ENCODE data around the gene LMX1B.

LMX1B gene

GRCh38 chr9:126658201-126658825 is 44.6 kb downstream of the LMX1B start:
- no peak for DNase-seq (ENCODE audit: low read depth in 2 of 2)

DNA sequence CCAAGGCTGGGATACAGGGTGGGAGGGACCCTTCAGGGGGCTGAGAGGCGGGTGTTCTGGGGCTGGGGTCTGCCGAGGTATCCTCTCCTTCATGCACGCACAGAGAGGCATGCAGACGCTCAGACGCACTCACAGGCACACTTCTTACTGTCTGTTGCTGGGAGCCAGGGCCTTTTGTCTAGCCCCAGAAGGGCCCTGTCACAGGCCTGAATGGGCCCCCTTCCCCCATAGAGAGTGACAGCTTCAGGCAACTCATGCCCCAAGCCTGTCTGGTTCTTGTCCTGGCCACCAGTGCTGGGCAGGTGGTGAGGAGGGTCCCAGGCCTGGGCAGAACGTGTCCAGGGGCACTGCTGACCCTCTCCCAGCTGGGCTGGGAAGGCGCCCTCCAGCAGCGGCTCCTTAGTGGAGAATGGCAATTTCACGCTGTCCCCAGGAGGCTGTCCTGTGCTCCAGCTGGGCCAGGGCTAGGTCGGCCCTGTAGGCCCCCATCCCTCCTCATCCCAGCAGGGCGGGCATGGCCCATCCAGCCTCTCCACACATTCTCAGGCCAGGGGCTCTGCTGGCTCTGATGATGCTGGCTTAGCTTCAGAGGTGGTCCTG is 45.3 kb downstream of the LMX1B start:
- DNase-seq (ENCODE audit: low read depth in 2 of 2): no peak

DNA sequence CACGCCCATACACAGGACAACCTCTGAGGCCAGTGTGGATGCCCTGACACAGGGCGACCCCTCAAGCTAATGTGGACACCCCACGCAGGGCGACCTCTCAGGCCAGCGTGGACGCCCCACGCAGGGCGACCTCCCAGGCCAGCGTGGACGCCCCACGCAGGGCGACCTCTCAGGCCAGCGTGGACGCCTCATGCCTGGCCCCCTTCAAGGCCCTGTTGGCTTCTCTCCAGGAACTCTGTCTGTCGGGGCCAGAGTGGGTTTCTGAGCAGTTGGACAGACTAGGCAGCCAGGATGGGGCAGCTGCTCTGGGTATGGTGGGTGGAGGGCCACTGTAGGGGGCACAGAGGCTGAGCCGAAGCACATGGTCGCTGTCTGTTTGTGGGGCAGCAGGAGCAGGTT is 47.4 kb downstream of the LMX1B start:
- no peak for DNase-seq (ENCODE audit: low read depth in 2 of 2)

DNA sequence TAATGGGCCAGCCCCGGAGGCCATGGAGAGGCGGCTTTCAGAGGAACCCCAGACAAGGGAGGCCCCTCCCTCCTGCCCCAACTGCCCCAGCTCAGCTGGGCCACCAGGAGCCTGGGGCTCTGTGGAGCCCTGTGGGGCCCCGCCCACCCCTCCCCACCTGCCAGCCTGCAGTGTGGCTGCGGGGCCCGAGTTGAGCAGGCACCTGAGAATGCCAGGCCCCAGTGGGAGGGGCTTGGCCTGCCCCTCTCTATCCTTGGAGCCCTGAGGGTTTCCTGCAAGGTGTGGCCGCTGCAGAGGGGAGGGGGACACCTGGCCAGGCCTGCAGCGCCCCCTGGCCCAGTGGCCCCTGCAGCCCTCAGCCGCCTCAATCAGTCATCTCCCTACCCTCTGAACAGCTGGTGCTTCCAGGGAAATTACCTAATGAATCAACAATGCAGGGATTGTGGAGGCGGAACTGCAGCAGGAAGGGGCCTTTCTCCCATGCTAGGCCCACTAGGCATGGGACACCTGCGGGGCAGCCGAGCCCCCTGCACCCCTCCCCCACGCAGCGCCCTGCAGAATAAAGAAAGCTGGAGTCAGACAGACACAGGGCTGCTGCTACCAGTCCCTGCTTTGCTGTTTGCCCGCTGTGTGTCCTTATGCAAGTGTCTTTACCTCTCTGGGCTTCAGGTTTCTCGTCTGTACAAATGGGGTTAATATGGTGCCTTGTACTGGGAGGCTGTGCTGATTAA is 48.0 kb downstream of the LMX1B start:
- no peak for DNase-seq (ENCODE audit: low read depth in 2 of 2)

DNA sequence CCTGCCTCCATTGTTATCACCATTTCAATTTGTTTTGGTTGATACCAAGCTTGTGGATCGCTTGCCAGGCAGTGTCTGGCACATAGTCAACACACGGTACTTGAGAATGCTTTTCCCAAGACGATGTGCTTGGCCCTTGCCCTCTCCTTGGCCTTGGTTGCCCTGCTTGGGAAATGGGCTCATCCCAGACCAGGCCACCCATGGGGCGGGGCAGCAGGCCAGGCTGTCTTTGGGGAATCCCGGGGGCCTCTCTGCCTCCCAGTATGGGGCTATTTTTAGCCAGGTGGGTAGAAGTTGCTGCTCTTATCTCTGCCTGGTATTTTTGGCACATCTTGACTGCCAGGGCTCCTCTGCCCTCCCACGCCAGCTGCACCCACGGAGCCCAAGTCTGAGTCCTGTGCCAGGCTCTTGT is 49.9 kb downstream of the LMX1B start:
- no peak for DNase-seq (ENCODE audit: low read depth in 2 of 2)

GRCh38 chr9:126664900-126665643 is 51.3 kb downstream of the LMX1B start:
- DNase-seq (ENCODE audit: low read depth in 2 of 2): no peak

DNA sequence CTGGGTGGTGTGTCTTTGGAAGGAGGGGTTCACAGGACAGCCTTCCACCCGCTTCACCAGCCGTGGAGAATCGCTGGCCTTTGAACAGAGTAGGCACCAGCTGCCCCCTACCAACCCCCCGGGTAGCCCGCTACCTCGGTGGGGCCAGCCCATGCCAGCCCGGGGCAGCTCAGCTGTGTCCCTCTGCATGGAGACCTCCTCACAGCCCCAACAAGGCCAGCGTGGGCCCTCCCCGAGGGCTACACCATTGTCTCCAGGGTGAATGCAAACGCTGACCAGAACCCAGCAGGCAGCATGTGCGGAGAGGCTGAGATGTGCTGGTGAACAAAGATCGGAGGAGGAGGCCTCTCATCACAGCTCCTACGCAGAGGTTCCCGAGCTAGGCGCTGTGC is 51.9 kb downstream of the LMX1B start:
- DNase-seq (ENCODE audit: low read depth in 2 of 2): no peak

- no peak for DNase-seq (ENCODE audit: low read depth in 2 of 2)
Observed at GRCh38 chr9:126666155-126666803, 52.6 kb downstream of the LMX1B start.

DNA sequence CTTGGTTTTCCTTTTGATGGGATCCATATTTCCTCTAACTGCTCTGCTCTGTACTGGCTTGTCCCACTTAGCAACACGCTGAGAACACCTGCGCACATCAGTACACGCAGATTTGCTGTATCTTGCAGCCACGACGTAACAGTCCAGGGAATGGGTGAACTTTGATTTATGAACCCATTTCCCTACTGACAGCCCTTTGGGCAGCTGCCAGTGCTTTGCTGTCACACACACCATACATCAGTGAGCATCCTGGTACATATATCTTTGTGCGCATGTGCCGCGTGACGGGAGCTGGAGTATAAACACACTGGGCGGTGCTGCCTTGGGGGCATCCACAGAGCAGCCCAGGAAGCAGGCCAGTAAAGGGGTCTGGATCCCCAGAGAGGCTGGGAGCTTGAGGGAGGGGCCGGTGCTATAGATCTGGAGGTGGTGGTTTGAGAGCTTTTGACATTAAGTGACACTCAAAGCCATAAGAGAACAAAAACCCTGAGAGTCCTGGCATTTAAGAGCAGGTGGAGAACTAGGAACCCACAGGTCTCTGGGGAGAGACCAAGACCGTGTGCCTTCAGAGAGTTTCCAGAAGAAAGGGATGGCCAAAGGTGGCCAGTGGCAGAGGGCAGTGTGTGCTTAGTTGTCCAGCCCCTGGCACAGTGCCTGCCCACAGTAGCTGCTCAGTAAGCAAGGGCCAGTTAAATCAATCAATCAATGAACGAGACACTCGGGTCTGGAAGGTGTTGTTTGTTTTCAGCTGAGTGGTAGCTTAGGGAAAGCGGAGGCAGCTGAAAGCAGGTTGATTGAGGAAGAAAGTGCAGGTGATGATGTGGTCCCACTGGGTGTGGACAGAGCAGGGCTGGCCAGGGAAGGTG is 53.7 kb downstream of the LMX1B start:
- DNase-seq (ENCODE audit: low read depth in 2 of 2): no peak

- DNase-seq (ENCODE audit: low read depth in 2 of 2): no peak
Observed at GRCh38 chr9:126668058-126668457, 54.3 kb downstream of the LMX1B start.

DNA sequence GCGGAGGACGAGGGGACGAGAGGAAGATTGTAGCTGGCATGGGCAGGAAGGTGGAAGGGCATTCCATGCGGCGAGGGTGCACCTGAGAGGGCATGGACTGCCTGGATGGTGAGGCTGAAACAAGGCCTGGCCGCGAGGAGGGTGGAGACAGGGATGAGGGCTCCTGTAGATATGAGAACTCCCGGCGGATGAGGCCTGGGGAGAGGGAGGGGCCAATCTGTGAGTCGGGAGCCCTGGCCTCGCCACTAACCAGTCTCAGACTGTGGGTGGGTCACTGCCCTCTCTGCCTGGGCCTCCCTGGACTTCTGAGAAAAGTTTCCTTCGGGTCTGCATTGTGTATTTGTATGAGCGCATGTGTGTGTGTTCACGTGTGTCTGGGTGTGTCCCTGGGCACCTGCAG is 55.4 kb downstream of the LMX1B start:
- no peak for DNase-seq (ENCODE audit: low read depth in 2 of 2)

- no peak for DNase-seq (ENCODE audit: low read depth in 2 of 2)
Observed at GRCh38 chr9:126670270-126670669, 56.5 kb downstream of the LMX1B start.

GRCh38 chr9:126671381-126671831 is 57.7 kb downstream of the LMX1B start:
- DNase-seq (ENCODE audit: low read depth in 2 of 2): no peak

DNA sequence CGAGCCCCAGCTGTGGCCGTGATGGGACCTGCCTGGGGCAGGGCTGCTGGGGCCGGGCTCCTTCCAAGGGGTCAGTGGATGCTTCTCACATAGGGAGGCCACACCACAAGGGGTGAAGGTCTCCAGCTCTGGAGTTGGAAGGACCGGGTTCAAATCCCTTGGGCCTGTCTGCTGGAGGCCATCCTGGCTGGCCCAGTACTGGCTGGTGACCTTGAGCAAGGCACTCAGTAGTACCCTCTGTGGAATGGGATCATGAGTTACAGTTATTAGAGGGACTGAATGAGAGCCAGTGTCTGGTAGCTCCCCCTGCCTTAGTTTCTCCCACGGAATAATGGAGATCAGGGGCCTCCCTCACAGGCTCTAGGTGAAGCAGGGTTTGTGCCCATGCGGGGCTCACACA is 58.3 kb downstream of the LMX1B start:
- DNase-seq (ENCODE audit: low read depth in 2 of 2): no peak

DNA sequence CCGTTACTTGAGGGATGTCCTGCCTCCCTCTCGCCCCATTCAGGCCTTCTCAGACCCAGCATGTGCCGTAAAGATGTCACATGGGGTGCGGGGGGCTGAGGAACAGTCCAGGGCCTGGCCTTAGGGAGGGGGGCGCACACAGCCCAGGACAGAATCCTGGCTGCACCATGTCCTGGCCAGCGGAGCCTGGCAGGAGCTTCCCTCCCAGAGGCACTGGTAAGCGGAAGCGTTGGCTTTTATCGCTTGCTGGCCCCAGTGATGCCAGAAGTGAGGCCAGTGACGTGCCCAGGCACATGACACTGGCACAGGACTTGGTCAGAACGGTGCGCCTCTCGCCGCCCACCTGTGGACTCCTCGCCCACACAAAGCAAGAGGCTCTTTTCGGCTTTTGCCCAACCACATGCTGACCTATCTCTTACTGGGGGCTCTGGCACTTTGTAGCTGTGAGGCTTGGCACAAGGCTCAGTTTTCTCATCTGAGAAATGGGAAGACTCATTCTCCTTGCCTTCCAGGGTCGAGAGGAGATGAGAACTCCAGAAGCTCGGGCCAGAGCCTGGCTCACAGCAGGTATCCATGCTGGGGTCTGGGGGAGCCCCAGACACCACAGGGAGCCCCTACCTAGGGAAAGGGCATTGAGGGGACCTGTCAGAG is 59.0 kb downstream of the LMX1B start:
- DNase-seq (ENCODE audit: low read depth in 2 of 2): no peak

- DNase-seq (ENCODE audit: low read depth in 2 of 2): no peak
Observed at GRCh38 chr9:126673689-126674364, 60.1 kb downstream of the LMX1B start.

DNA sequence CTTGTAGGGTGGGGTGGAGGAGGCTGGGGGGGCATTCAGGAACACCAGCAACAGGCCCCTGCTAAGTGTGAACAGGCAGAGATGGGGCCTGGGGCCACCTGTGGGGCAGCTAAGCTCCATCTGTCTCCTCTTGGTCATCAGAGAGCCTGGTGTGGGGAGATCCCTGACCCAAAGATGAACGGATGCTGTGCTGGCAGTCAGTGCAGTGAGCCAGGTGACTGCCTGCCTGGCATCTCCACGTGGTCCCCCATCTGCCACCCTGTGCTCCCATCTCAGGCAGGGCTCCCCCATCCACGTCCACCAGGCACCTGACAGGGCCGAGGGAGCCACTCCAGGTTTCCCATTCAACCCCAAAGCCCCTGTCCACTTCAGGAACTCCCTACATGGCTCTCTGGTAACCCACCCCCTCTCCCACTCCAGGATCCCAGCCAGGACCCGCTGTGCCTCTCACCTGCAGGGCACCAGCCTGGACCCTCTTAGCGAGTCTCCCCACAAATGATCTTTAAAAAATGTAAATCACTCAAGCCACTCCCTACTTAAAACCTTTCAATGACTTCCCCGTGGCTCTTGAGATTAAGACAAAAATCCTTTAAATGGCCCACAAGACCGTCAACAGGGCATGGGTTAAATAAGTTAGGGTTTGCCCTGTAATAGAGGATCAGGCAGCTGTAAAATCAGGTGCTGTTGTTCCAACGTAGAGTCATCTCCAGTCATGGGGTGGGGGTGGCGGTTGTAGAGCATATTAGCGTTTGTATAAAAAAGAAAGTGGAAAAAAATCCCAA is 60.8 kb downstream of the LMX1B start:
- no peak for DNase-seq (ENCODE audit: low read depth in 2 of 2)

DNA sequence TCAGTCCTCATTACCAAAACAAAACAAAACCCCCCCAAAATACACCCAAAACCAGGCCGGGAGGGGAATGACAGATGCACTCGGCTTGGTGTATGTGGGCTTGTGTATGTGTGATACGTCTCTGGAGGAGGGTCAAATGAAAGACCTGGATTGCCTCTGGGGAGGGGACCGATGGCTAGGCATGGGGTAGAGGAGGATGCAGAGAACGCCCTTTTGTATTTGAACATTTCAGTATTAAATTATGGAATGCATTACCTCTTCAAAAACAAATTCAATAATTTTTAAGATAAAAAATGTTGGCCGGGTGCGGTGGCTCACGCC is 61.4 kb downstream of the LMX1B start:
- no peak for DNase-seq (ENCODE audit: low read depth in 2 of 2)

- no peak for DNase-seq (ENCODE audit: low read depth in 2 of 2)
Observed at GRCh38 chr9:126676102-126676684, 62.5 kb downstream of the LMX1B start.
